Activated naive CD4-positive, alpha-beta T cell treated with anti-CD3 and anti-CD28 coated beads, Interleukin-2, amount 50 U/mL, for 16 hours (primary cell): ENCODE results near the gene ACKR2.
A peak's percentile ranks its signal among the peaks of the same experiment; 100 is the strongest.
"Not testable (repeated sequence)": the region's sequence is repeated elsewhere in the genome, so short reads cannot be mapped to it uniquely, and the experiment has no call there.

Experiments
- DNase-seq: peaks from one replicate; pipeline ENCODE4 v3.0.0-alpha.2; 2020

ACKR2 gene

GRCh38 chr3:42864321-42864950, 55.2 kb downstream of the ACKR2 start:
- no peak for DNase-seq

GRCh38 chr3:42865256-42865655, 56.0 kb downstream of the ACKR2 start:
- DNase-seq: no peak

- no peak for DNase-seq
Measured at GRCh38 chr3:42867138-42867537, 57.9 kb downstream of the ACKR2 start.

GRCh38 chr3:42868841-42869240, 59.6 kb downstream of the ACKR2 start:
- DNase-seq: no peak

- no peak for DNase-seq
Measured at GRCh38 chr3:42871592-42872196, 62.4 kb downstream of the ACKR2 start.

GRCh38 chr3:42872718-42873117, 63.5 kb downstream of the ACKR2 start:
- DNase-seq: no peak

GRCh38 chr3:42873221-42873982, 64.2 kb downstream of the ACKR2 start:
- no peak for DNase-seq

GRCh38 chr3:42874749-42875148, 65.5 kb downstream of the ACKR2 start:
- DNase-seq: no peak

GRCh38 chr3:42875325-42876151, 66.3 kb downstream of the ACKR2 start, which contains the start of gene CYP8B1:
Gene CYP8B1, minus strand, starts transcription at chr3:42875879. Its CDS starts 63 bp downstream, at chr3:42875816.
- DNase-seq: no peak

GRCh38 chr3:42876401-42876800, 67.2 kb downstream of the ACKR2 start:
- no peak for DNase-seq

- DNase-seq: no peak
Measured at GRCh38 chr3:42876940-42877720, 67.9 kb downstream of the ACKR2 start.

GRCh38 chr3:42877881-42878280, 68.6 kb downstream of the ACKR2 start:
- DNase-seq: no peak

GRCh38 chr3:42880183-42880582, 70.9 kb downstream of the ACKR2 start:
- DNase-seq: no peak

GRCh38 chr3:42880601-42881451, 71.6 kb downstream of the ACKR2 start:
- peak; percentile 87 for DNase-seq

GRCh38 chr3:42883251-42883930, 74.1 kb downstream of the ACKR2 start:
- not testable (repeated sequence) for DNase-seq

GRCh38 chr3:42884324-42884723, 75.1 kb downstream of the ACKR2 start:
- DNase-seq: no peak

GRCh38 chr3:42886294-42886822, 77.1 kb downstream of the ACKR2 start:
- DNase-seq: no peak

- no peak for DNase-seq
Measured at GRCh38 chr3:42887084-42887483, 77.8 kb downstream of the ACKR2 start.

- no peak for DNase-seq
Measured at GRCh38 chr3:42891042-42891441, 81.8 kb downstream of the ACKR2 start.

- DNase-seq: no peak
Measured at GRCh38 chr3:42892169-42892568, 82.9 kb downstream of the ACKR2 start.
